ENCODE data around the gene DNLZ. TPM values are rescaled to one million over a fixed set of nuclear protein-coding genes. Genes with fewer than 3 reads are reported as not detected.

The DNLZ gene
- total RNA-seq, 4 donors from 2014 or later: 5.6 to 19.8 (median 13.5) TPM

- peaks cover 0 to 23% (median 3%) of the 10 kb centered on the region in 4 donors for H3K4me1 ChIP-seq
- H3K9me3 ChIP-seq: no peaks in the 10 kb centered on the region
- H3K36me3 ChIP-seq: no peaks in the 10 kb centered on the region
- peak in 3 of 6 experiments; percentile 33 to 41 (median 36) for TF ChIP-seq CTCF (IDR thresholded peaks at IDR 0.05)
- no peak for TF ChIP-seq POLR2A (IDR thresholded peaks at IDR 0.05)
- DNase-seq: peak in 2 of 3 donors; percentile 56 to 64
- no peak overlapping the region for H3K4me3 ChIP-seq
- H3K27me3 ChIP-seq: peaks cover 0 to 5% of the 10 kb centered on the region in 2 donors
- peak overlapping the region in 1 of 4 donors; percentile 10 for H3K27ac ChIP-seq
Observed at GRCh38 chr9:136345281-136346156, 18.0 kb downstream of the DNLZ start.

DNA sequence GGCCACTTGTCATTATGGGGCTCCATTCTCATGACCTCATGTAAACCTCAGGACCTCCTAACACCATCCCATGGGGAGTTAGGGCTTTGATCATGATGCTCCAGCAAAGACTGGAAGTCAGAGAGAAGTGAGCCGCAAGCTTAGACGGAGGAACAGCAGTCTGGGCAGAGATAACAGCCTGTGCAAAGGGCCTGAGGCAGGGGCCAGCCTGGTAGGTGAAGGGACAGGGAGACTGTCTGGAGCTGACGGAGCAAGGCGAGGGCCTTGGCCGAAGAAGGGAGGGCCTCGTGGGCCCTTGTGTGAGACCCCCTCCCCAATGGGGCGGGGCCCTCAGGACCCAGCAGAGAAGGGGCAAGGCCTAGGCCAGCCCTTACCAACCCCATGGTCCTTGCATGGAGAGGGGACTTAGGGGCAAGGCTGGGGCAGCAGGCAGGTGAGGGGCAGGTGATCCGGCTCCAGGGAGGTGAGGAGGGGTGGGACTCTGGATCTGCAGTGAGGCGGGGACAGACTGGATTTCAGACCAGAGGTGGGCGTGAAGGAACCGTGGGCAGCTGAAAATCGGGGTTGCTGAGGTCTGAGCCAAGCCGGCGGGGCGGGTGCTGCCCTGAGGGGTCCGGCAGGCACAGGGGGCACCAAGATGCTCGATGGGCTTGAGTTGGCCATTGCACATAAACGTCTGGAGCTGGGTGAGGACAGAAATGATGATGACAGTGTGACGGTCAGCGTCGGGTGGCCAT, 18.8 kb downstream of the DNLZ start:
- H3K4me3 ChIP-seq: no peak overlapping the region
- no peaks in the 10 kb centered on the region for H3K9me3 ChIP-seq
- TF ChIP-seq POLR2A (IDR thresholded peaks at IDR 0.05): no peak
- no peak for TF ChIP-seq CTCF (IDR thresholded peaks at IDR 0.05)
- H3K4me1 ChIP-seq: peaks cover 0 to 23% (median 3%) of the 10 kb centered on the region in 4 donors
- H3K27me3 ChIP-seq: peaks cover 0 to 5% of the 10 kb centered on the region in 2 donors
- no peaks in the 10 kb centered on the region for H3K36me3 ChIP-seq
- no peak overlapping the region for H3K27ac ChIP-seq
- no peak for DNase-seq

DNA sequence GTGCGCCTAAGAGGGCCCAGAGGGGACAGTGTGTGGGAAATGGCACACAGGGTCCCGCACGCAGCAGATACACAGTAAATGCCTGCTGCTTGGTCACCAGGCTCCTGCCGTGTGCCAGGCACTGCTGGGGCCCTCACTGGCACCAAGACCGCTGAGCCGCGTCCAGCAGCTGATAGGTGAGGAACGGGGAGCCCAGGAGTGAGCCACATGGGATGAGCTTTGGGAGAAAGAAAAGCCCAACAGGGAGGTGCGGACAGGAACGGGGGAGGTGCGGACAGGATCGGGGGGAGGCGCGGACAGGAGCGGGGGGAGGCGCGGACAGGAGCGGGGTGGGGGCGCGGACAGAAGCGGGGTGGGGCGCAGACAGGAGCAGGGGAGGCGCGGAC, 19.7 kb downstream of the DNLZ start:
- Histone ChIP-seq H3K27ac (no peak overlapping the region), H3K36me3 (no peaks in the 10 kb centered on the region), H3K4me3 (no peak overlapping the region), H3K4me1 (peaks cover 0 to 27% (median 3%) of the 10 kb centered on the region in 4 donors), H3K27me3 (peaks cover 0 to 5% of the 10 kb centered on the region in 2 donors), H3K9me3 (no peaks in the 10 kb centered on the region)
- no peak for DNase-seq
- TF ChIP-seq CTCF (IDR thresholded peaks at IDR 0.05): no peak
- no peak for TF ChIP-seq POLR2A (IDR thresholded peaks at IDR 0.05)

- Histone ChIP-seq H3K27ac (no peak overlapping the region), H3K9me3 (no peaks in the 10 kb centered on the region), H3K4me3 (peak overlapping the region in 2 of 4 donors; percentile 56 to 57), H3K36me3 (no peaks in the 10 kb centered on the region), H3K27me3 (peaks cover 0 to 5% of the 10 kb centered on the region in 2 donors), H3K4me1 (peaks cover 0 to 27% (median 3%) of the 10 kb centered on the region in 4 donors)
- no peak for DNase-seq
- TF ChIP-seq CTCF (IDR thresholded peaks at IDR 0.05) (no peak), POLR2A (IDR thresholded peaks at IDR 0.05) (no peak)
Observed at GRCh38 chr9:136343121-136343883, 20.2 kb downstream of the DNLZ start.
